ENCODE measurements around the gene MYOM3. TPM values are rescaled to one million over a fixed set of nuclear protein-coding genes. Genes with fewer than 3 reads are reported as not detected.

MYOM3 gene
- total RNA-seq, 1 experiment from 2014 or later, result 0.04 TPM

- BruUV-seq (replicated peaks), result no TSS peak
- DNase-seq (no peak), ATAC-seq (no peak; the same call in 1 of the 2 replicates)
- 0 out of 2 replicates have a peak overlapping the region, but pooled peaks have one; percentile 22 for H3K27ac ChIP-seq (ENCODE audit: low read length)
- no peaks in the 10 kb centered on the region for H4K20me1 ChIP-seq (ENCODE audit: low read length)
- H3K9me3 ChIP-seq (ENCODE audit: low read length), result no peaks in the 10 kb centered on the region
- intact Hi-C loops (cut with micrococcal nuclease), result loop anchor here (10.0 kb wide), 1 partner anchor 154 kb away; no protein-coding TSS in a partner anchor
- peak overlapping the region; percentile 24; the same call in 1 of the 2 replicates for H3K4me2 ChIP-seq (ENCODE audit: low read length)
- H3K9ac ChIP-seq (ENCODE audit: low read length), result no peak overlapping the region
- no peak overlapping the region for H2AFZ ChIP-seq (ENCODE audit: low read length)
- H3K36me3 ChIP-seq (ENCODE audit: low read depth, low read length), result no peaks in the 10 kb centered on the region
- peaks cover 34% of the 10 kb centered on the region for H3K4me1 ChIP-seq (ENCODE audit: insufficient read depth, low read length)
- no peaks in the 10 kb centered on the region for H3K9me2 ChIP-seq (replicated peaks; ENCODE audit: low read length)
- H3K27me3 ChIP-seq (ENCODE audit: low read length), result no peaks in the 10 kb centered on the region
- ChIA-PET CTCF (no interaction called here), POLR2A (ENCODE audit: unreplicated experiment) (no interaction called here)
- H3K79me2 ChIP-seq (ENCODE audit: low read length), result no peaks in the 10 kb centered on the region
- H3F3A ChIP-seq (ENCODE audit: low read length, unreplicated experiment), result no peaks in the 10 kb centered on the region
- TF ChIP-seq EZH2 (IDR thresholded peaks at IDR 0.05; ENCODE audit: low read length, unreplicated experiment) (no peak), EZH2phosphoT487 (IDR thresholded peaks at IDR 0.05; ENCODE audit: borderline replicate concordance, low read length) (no peak)
- TF ChIP-seq, protein P1, sequence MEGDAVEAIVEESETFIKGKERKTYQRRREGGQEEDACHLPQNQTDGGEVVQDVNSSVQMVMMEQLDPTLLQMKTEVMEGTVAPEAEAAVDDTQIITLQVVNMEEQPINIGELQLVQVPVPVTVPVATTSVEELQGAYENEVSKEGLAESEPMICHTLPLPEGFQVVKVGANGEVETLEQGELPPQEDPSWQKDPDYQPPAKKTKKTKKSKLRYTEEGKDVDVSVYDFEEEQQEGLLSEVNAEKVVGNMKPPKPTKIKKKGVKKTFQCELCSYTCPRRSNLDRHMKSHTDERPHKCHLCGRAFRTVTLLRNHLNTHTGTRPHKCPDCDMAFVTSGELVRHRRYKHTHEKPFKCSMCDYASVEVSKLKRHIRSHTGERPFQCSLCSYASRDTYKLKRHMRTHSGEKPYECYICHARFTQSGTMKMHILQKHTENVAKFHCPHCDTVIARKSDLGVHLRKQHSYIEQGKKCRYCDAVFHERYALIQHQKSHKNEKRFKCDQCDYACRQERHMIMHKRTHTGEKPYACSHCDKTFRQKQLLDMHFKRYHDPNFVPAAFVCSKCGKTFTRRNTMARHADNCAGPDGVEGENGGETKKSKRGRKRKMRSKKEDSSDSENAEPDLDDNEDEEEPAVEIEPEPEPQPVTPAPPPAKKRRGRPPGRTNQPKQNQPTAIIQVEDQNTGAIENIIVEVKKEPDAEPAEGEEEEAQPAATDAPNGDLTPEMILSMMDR (conservative IDR thresholded peaks at IDR 0.05; ENCODE audit: low read depth, low read length), result no peak
- H3K4me3 ChIP-seq (ENCODE audit: low read length), result no peak overlapping the region
These were observed 6.7 kb upstream of the MYOM3 start for GRCh38 chr1:24118410-24119242.

- intact Hi-C loops (cut with micrococcal nuclease), result loop anchor here (10.0 kb wide), 1 partner anchor 153 kb away; no protein-coding TSS in a partner anchor
- POLR2A ChIA-PET (ENCODE audit: unreplicated experiment), result interaction anchor here (0.5 kb wide), 1 partner anchor 158 kb away, joined by 3 read pairs; the partner anchor contains the start of gene PNRC2
These were observed 5.9 kb upstream of the MYOM3 start for GRCh38 chr1:24117722-24118409.

More at GRCh38 chr1:24117722-24118409, 5.9 kb upstream of the MYOM3 start:
- Histone ChIP-seq H4K20me1 (ENCODE audit: low read length) (no peaks in the 10 kb centered on the region), H3K36me3 (ENCODE audit: low read depth, low read length) (no peaks in the 10 kb centered on the region), H3K4me3 (ENCODE audit: low read length) (no peak overlapping the region), H3K27me3 (ENCODE audit: low read length) (no peaks in the 10 kb centered on the region), H3K4me2 (ENCODE audit: low read length) (peak overlapping the region; percentile 24; the same call in 1 of the 2 replicates), H3K9ac (ENCODE audit: low read length) (no peak overlapping the region), H3F3A (ENCODE audit: low read length, unreplicated experiment) (no peaks in the 10 kb centered on the region), H3K4me1 (ENCODE audit: insufficient read depth, low read length) (peaks cover 34% of the 10 kb centered on the region), H3K9me3 (ENCODE audit: low read length) (no peaks in the 10 kb centered on the region), H3K27ac (ENCODE audit: low read length) (0 out of 2 replicates have a peak overlapping the region, but pooled peaks have one; percentile 22), H3K9me2 (replicated peaks; ENCODE audit: low read length) (no peaks in the 10 kb centered on the region), H3K79me2 (ENCODE audit: low read length) (no peaks in the 10 kb centered on the region), H2AFZ (ENCODE audit: low read length) (no peak overlapping the region)
- no TSS peak for BruUV-seq (replicated peaks)
- CTCF ChIA-PET, result interaction anchor here (0.7 kb wide), 1 partner anchor 13 kb away, joined by 4 read pairs; no protein-coding TSS in a partner anchor
- DNase-seq (peak; percentile 86), ATAC-seq (peak; percentile 80)
- no peak for TF ChIP-seq EZH2 (IDR thresholded peaks at IDR 0.05; ENCODE audit: low read length, unreplicated experiment)
- TF ChIP-seq EZH2phosphoT487 (IDR thresholded peaks at IDR 0.05; ENCODE audit: borderline replicate concordance, low read length), result no peak
- TF ChIP-seq, protein P1 (conservative IDR thresholded peaks at IDR 0.05; ENCODE audit: low read depth, low read length), result no peak

All from PC-3 (cell line).